ENCODE results near the gene PLD6.

PLD6 gene

GRCh38 chr17:17151055-17151454, 55.1 kb downstream of the PLD6 start:
- 95 to 96% methylated on average over 5 of the region's 5 CpGs for WGBS, 2 experiments

More at GRCh38 chr17:17151055-17151454, 55.1 kb downstream of the PLD6 start:
- H3K4me1 ChIP-seq (ENCODE audit: control insufficient read depth, insufficient read depth, low read length), result no peaks in the 10 kb centered on the region
- H3K27ac ChIP-seq (ENCODE audit: insufficient read depth, low read depth, low read length, poor library complexity, severe bottlenecking), result no peak overlapping the region
- H3K36me3 ChIP-seq (ENCODE audit: control insufficient read depth, insufficient read depth, low read length), result peaks cover 12% of the 10 kb centered on the region
- H3K27me3 ChIP-seq (ENCODE audit: control insufficient read depth, insufficient read depth, low read length, poor library complexity, severe bottlenecking), result no peaks in the 10 kb centered on the region
- no peak overlapping the region for H3K4me3 ChIP-seq (ENCODE audit: insufficient read depth, low read depth, low read length)
- no peaks in the 10 kb centered on the region for H3K9me3 ChIP-seq (ENCODE audit: control insufficient read depth, low read length)

All from ectodermal cell (in vitro differentiated cells).